ENCODE measurements around the gene DIRAS1.
"Not testable (repeated sequence)": the region's sequence is repeated elsewhere in the genome, so short reads cannot be mapped to it uniquely, and the experiment has no call there.

Gene DIRAS1

DNA sequence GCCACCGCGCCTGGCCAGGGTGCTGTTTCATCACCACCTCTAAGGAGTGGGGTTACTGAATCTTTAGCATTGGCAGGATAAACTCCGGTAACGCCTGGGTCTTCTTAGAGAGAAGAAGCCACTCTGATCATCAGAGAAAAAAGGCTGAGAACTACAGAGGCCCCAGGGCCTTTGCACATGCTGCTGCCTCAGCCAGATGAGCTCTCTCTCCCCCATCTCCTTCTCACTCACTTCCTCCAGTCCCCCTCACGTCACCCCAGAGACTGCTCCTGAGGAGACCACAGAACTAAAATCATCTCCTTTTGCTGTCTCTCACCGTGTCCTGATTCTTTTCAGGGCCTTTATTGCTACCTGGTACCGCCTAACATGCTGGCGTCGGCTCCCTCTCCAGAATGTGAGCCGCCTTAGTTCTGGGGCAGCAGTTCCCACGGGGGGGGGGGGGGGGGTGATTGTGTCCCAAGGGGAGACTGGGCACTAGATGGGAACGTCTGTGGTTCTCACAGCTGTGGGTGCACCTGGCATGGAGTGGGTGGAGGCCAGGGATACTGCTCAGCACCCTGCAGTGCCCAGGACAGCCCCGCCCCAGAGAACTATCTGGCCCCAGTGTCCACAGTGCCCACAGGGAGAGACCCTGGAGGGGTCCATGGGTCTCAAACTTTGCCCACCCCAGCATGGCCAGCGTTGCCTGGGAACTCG, 5.1 kb upstream of the DIRAS1 start:
- no peak for DNase-seq

DNA sequence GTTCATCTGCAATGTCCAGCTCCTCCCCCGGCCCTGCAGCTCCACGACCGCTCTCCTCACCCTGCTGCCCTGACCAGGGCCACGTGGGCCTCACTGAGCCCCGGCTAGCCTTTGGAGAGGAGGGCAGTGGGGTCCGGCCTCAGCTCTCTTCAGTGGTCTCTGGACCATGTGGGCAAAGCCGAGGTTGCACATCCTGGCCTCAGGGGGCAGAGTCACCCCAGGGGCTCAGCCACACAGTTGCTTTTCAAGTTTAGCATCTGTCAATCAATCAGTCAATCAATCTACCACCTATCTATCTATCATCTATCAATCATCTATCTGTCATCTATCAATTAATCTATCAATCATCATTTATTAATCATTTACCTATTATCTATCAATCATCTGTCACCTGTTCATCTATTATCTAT, 3.0 kb upstream of the DIRAS1 start:
- no peak for DNase-seq

DNA sequence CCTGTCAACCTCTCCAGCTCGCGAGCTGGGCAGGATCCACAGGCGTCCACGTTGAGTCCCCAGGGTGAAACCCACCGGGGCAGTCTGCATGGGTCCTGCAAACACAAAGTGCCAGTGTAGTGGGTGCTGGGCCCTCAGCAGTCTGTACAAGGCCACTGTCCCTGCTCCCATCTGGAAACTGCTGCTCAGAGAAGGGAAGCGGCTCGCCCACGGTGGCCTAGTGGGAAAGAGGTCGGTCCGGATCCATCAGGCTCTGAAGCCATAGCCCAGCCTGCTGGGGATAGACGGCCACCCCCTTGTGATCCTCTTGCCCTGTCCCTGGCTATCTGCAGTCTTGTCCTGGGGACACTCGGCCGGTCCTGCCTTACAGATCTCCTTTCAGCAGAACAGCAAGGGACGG, 2.6 kb upstream of the DIRAS1 start:
- no peak for DNase-seq

DNA sequence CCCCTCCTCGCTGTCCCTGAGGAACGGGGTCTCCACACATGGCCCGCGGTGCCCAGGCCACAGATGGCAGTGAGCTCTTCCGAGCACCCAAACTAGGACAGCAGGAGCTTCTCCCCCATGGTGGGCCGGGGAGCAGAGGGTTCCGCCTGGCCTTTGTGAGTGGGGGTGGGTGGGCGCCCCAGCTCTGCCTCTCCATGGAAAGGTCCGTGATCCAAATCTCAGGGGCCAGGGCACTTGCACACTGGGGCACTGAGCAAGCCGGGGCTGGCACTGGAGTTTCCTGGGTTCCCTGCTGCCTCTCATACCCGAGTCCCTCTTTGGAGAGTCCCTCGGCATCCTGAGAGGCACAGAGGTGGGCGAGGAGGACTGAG, 2.2 kb upstream of the DIRAS1 start:
- no peak for DNase-seq

DNA sequence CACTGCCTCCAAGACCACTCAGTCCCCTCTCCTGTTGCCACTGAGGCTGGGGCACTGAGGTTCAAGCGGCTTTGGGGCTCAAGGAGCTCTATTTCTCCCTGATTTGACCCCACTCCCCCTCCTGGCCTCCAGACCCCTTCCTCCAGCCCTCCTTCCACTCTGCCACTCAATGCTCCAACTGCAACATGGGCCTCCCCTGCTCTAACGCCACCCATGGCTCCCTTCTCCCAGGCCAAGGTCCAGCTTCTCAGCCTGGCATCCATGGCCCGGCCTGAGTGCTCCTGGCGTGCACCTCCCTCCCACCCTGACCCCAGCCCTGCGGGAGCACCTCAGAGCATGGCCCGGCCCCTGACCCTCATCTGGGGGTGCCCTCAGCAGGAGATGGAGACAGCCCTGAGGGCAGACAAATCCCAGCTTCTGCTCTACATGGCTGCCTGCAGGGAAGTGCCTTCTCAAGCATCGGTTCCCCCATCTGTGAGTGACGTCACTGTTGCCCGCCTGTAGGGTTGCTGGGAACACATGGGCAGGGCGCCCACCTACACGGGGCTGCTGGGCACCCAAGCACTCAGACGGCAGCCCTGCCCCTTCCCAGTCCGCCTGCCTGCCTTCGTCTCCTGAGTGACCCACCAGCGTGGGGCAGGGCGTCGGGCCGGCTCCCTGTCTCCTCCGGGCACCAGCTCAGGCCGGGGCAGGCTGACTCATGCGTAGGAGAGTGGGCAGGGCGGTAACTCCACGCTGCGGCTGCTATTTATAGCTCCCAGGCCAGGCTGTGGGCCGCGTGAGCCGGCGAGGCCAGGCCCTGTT, 1.6 kb upstream of the DIRAS1 start:
- DNase-seq: no peak

DNA sequence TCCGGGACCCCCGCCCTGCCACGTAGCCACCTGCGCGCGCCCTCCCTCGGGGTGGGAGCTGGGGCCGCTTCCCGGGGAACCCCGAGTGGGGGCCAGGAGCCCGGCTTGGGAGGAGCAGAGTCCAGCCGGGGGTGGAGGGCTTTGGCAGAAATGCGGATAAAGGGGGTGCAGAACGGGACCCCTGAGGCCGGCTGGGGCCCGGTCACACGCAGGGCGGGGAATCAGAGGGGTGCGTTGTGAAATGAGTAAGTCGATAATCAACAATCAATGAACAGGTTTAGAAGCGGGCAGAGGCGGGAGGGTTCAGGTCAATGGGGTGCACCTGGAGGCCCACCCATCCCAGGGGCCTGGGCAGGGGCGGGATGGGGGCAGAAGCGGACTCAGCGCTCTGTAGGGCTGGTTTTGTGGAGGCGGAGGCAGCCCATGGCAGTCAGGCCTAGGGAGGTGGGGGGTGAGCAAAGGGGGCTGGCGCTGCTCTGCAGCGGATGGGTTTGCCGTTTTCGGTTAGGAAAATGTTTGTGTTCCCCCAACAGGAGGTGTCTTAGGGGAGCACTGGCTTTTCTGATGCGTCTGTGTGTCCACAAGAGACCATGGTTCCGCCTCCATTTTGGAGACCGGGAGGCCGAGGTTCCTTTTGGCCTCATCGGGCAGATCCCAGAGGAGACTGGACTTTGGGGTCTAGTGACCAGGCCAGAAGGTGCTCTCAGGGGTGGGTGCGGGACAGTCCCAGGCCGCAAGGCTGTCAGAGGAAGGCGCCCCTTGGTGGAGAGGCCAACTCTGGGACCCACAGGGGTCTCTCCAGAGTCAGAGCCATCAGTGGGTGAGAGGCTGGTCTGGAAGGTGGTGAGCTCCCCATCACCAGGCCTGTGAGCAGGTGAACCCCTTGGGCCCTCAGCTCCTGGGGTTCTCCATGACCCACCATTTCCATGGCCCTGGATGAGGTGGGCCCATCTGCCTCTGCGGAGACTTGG, 683 bp upstream of the DIRAS1 start:
- DNase-seq: no peak

DNA sequence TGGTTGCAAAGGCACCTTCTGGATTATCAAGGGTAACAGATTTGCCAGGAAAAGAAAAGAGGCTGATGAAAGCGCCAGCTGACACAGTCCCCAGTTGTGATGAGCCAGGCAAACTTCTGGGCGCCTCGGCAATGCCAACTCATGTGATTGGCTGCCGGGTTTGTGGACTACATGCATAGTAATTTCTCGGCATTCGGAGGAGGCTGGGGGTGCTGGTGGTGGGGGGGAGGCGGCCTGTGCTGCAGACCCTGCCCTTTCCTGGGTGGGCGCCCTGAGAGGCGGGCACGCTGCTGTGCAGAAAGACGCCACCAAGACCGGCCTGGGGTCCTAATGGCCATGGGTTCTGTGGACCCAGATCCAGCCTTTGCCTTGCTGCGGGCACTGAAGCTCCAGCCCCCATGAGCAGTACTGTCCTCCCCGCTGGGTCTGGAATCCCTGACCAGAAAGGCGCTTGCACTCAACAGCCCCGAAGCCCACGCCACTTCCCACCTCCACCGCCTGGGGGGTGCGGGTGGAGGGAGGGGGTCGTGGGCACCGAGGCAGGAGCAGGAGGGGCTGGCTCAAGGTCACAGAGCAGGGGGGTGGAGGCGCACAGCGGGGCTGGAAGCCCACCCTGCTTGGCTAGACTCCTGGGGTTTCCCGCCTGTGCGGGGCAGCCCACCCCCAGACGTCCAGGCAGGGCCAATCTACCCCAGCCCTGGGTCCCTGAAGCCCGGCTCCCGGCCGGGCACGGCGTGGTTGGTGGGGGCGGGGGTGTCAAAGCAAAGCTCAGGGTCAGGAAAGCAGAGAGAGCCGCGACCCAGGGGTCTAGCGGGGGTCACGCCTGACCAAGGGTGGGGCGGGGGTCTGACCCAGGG, 1.0 kb downstream of the DIRAS1 start:
- DNase-seq: no peak

DNA sequence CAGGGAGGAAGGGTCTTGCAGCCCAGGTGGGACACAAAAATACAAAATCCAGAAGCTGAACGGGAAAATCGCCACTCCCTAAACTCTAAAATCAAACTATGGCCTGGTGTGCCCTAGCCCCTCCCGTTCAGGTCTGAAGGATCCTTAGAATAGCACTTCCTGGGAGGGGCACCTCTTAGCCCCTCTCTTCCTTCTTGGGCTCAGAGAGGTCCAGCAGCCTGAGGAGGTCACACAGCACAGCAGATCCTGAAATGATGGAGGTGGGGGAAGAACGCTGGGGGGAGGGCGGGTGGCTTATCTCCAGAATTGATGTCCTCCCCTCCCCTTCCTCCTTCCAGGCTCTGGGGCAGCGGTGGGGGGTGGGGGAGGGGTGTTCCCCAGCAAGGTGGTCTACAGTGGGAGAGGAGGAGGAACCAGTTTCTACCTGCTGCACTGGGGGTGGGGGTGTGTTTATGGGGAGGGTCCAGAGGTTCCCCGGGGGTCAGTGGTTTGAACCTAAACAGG, 1.9 kb downstream of the DIRAS1 start:
- no peak for DNase-seq

DNA sequence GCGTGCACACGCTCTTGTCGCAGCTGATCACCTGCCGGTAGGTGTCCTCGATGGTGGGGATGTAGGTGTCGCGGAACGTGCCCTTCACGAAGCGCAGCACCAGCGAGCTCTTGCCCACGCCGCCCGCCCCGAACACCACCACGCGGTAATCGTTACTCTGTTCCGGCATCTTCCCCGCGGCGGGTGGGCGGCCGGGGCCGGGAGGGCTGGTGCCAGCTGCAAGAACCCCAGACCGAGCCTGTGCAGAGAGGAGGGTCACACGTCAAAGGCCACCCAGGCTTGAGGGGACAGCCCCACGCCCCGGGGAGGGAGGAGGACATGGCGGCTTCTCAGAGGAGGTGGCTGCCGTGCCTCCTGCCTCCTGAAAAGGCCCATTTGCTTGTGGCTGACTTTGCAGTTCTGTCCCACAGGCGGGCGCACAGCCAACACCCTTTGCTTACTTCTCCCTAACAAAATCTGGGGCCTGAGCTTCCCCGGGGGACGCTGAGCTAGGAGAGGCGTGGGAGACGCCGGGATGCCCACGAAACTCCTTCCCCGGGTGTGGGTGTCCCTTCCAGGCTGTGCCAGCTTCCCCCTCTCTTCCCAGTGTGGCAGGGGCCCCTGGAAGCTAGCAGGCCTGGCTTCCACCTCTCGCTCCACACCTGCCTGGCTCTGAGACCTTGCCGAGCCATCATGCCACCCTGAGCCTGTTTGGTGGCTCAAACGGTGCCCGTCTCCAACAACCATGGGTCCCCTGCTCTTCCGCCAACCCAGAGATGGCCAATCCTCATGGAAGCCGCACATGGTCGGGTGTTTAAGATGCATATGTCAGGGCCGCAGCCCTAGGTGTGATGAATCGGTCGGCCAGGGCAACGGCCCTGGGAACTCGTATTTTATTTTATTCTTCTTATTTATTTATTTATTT, 3.3 kb downstream of the DIRAS1 start:
- DNase-seq: no peak

DNA sequence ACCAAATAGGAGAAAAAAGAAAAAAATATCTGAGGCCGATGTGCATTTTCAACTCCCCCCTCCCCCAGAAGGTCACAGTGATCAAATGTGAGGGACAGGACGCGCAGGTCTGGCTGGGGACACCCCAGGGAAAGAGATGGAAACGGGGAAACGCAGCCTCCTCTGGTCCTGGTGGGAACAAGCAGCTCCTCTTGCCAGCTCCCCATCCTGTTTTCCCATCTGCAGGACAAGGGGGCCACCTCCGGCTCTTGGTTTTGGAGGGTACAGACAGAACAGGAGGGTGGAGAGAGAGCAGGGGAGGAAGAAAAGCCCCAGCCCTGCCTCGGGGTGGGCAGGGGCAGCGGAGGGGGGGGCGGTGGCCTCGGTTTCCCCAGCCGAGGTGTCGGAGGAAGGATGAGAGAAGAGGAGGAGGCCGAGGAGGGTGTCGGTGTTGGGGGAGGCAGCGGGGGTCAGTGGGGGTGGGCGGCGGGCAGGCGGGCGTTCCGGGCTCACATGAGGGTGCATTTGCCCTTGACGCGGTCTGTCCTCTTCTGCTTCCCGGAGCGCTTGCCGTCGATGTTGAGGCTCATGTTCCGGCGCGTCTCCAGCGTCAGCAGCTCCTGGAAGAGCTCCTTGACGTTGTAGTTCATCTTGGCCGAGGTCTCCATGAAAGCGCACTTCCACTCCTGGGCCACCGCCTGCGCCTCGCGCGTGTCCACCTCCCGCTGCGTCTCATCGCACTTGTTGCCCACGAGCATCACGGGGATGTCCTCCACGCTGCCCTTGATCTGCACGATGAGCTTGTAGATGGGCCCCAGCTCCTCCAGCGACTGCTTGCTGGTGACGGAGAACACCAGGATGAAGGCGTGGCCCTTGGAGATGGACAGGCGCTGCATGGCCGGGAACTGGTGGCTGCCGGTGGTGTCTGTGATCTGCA, 4.2 kb downstream of the DIRAS1 start:
- no peak for DNase-seq

DNA sequence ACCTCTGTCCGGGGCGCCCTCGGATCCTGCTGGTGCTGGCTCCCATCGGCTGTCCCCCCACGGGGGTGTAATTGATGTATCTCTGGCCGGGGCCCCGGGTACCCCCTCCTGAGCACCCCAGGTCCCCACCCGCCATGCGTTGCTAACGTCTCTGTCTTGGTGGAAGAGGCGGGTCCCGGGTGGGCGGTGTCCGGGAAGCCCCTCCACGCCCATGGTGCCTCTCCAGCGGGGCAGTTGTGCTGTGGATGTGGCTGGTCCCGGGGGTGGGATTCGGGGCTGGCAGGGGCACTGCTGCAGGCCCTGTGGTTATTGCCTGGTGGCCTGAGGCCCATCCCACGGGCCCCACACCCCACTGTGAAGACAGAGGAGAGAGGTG, 4.9 kb downstream of the DIRAS1 start:
- no peak for DNase-seq

DNA sequence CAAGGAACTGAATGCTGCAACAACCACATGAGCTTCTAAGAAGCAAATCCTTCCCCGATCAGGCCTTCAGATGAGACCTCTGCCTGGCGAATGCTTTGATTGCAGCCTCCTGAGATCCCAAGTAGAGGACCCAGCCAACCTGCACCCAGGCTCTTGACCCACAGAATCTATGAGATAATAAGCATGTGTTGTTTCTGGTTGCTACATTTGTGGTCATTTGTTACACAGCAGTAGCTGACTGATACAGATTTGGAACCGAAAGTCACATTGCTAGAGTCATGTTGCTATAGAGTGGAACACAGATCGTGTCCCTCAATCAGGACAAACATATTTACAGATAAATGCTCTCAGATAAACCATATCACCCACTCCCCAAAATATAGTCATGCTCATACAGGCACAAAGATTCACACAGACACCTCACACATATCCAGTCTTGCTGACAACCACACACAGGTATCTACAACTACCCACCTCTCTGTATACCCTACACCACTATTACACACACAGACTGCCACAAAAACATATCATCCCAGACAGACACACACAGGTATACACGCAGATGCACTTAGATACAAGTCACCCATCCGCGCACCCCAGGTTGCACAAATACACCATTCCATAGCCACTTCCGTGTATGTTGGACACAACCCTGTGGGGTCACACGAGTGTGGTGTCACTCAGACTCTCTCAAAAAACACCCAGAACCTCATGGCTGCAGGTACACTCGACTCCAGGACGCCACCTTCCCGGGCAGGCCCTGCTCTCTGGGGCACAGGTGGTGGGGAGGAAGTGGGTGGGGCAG, 5.5 kb downstream of the DIRAS1 start:
- DNase-seq: no peak

DNA sequence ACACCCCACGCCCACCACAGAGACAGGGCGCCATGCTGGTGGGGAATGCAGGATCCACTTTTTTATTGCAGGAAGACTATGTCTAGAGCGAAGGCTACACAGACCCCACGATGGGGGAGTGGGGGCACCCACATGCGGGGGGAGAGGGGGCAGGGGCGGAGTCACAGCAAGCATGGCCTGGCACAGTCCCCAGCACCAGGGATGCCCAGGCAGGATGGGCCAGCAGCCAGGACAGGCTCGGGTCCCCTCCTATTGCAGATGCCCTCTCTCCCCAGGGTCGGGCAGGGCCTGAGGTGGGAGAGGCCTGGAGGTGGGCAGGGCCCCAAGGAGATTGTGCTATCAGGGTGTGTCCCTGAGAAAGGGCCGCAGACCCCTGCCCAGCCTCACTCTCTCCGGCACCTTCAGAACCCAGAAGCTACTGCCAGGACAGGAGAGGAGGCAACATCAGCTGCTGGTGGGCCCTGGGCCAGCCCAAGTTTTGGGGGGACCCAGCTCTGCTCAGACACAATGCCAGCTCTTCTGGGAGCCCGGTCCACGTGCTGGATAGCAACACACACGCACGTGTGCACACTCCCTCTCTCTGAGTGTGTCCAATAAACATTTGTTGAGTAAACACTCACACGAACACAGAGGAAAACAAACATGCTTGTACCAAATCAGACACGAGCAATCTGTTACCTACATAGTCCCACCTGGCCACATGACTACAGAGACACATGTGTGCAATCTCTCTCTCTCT, 6.5 kb downstream of the DIRAS1 start:
- no peak for DNase-seq

DNA sequence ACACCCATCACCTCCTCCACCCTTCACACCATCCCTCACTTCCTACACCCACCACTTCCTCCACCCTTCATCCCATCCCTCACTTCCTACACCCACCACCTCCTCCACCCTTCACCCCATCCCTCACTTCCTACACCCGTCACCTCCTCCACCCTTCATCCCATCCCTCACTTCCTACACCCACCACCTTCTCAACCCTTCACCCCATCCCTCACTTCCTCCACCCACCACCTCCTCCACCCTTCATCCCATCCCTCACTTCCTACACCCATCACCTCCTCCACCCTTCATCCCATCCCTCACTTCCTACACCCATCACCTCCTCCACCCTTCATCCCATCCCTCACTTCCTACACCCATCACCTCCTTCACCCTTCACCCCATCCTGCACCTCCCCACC, 7.1 kb downstream of the DIRAS1 start:
- DNase-seq: not testable (repeated sequence)

DNA sequence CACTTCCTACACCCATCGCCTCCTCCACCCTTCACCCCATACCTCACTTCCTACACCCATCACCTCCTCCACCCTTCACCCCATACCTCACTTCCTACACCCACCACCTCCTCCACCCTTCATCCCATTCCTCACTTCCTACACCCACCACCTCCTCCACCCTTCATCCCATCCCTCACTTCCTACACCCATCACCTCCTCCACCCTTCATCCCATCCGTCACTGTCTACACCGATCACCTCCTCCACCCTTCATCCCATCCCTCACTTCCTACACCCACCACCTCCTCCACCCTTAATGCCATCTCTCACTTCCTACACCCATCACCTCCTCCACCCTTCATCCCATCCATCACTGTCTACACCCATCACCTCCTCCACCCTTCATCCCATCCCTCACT, 8.0 kb downstream of the DIRAS1 start:
- not testable (repeated sequence) for DNase-seq

DNA sequence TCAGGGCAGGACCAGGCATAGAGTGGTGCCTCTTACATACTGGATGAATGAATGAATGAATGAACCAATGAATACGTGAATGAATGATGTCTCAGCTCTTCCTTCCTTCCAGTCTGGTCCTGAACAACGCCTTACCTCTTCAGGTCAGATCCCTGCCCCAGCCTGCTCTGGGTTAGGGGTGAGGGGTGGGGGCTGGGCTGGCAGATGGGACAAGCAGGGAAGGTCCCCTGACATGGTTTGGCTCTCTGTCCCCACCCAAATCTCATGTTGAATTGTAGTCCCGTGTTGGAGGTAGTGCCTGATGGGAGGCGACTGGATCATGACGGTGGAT, 9.3 kb downstream of the DIRAS1 start:
- DNase-seq: no peak

DNA sequence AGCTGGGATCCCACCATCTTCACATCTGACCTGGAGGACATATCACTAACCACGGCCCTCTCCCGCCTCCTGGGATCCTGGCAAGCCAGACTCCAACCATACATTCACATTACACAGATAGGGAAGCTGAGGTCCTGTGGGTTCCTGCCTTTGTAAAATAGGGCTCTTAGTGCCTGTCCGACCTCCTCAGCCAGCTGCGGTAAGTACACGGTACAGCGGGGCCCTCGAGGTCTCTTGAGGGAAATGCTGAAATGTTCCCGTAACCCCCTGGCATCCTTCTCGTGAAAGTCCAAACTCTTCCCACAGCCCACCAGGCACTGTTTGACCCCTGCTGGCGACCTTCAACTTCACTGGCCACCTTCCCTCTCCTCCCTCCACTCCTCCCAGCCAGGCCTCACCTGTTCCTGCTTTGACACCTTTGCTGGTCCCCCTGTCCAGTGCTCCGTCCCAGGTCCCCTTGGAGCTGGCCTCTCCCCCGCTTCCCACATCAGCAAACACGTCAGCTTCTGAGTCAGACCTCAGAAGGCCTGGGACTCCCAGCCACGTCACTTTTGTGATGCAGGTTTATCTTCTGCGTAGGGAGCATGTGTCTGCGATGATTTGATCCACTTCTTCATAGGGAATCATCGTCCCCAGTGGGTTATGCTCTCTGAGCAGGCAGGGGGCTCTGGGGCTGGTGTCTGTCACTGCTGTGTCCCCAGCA, 9.8 kb downstream of the DIRAS1 start:
- no peak for DNase-seq

DNA sequence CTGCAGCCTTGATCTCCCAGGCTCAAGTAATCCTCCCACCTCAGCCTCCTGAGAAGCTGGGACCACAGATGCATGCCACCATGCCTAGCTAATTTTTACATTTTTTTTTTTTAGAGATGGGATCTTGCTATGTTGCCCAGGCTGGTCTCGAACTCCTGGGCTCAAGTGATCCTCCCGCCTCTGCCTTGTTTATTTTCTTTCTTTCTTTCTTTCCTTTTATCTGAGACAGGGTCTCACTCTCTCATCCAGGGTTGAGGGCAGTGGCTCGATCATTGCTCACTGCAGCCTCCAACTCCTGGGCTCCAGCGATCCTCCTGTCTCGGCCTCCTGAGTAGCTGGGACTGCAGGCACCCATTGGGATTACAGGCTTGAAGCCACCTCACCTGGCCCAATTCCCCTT, 14.9 kb downstream of the DIRAS1 start:
- no peak for DNase-seq

All from stimulated activated naive CD4-positive, alpha-beta T cell (primary cell).